WTC11 (cell line): Measurements from ENCODE around the gene GDF7. TPM values are rescaled to one million over a fixed set of nuclear protein-coding genes. Genes with fewer than 3 reads are reported as not detected.

Experiments
- ATAC-seq: fragments of 200-7000 bp; cut with Tn5 transposase; 2 replicates; pipeline ENCODE4 v1.10.0; 2021; ENCODE audit warnings: mild to moderate bottlenecking, moderate library complexity
- CTCF ChIA-PET: fragments of 300-600 bp; sonication (Branson Sonifier 250); formaldehyde crosslinking; loops from one replicate; lab custom pipeline; 2021; ENCODE audit warnings: antibody characterized with exemption; lab: Charles Lee
- POLR2A ChIA-PET: fragments of 350-600 bp; sonication (Branson Sonifier 250); formaldehyde crosslinking; loops from one replicate; lab custom pipeline; 2021; ENCODE audit warnings: antibody characterized with exemption; lab: Charles Lee
- DNase-seq: peaks from one replicate; pipeline ENCODE4 v3.0.0; 2021; ENCODE audit warnings: low spot score
- H3K27ac Mint-ChIP-seq: 2 replicates; pipeline ENCODE4 v1.8.0; 2021; ENCODE audit warnings: mixed read lengths
- H3K27me3 Mint-ChIP-seq: 2 replicates; pipeline ENCODE4 v1.8.0; 2021; ENCODE audit warnings: low read depth, mild to moderate bottlenecking, moderate library complexity, mixed read lengths
- H3K36me3 Mint-ChIP-seq: 2 replicates; pipeline ENCODE4 v1.8.0; 2021; ENCODE audit warnings: mixed read lengths
- H3K4me1 Mint-ChIP-seq: 2 replicates; pipeline ENCODE4 v1.8.0; 2022; ENCODE audit warnings: mixed read lengths
- H3K4me3 Mint-ChIP-seq: 2 replicates; pipeline ENCODE4 v1.8.0; 2021; ENCODE audit warnings: mild to moderate bottlenecking, moderate library complexity, mixed read lengths
- H3K9me3 Mint-ChIP-seq: 2 replicates; pipeline ENCODE4 v1.8.0; 2021; ENCODE audit warnings: mixed read lengths
- CREB1 ChIP-seq: sonication (generic); formaldehyde crosslinking; IDR thresholded peaks from 2 replicates; pipeline ENCODE4 v1.8.0; 2023; ENCODE audit warnings: mild to moderate bottlenecking, missing genetic modification reagents
- E2F4 ChIP-seq: sonication (generic); formaldehyde crosslinking; IDR thresholded peaks from 2 replicates; pipeline ENCODE4 v1.8.1; 2022; ENCODE audit warnings: low read depth, mild to moderate bottlenecking, moderate library complexity, missing genetic modification reagents, borderline replicate concordance
- FOXP1 ChIP-seq: sonication (generic); formaldehyde crosslinking; IDR thresholded peaks from 2 replicates; pipeline ENCODE4 v1.8.0; 2022; ENCODE audit warnings: missing genetic modification reagents, mild to moderate bottlenecking, moderate library complexity, borderline replicate concordance
- GABPB1 ChIP-seq: sonication (generic); formaldehyde crosslinking; IDR thresholded peaks from 2 replicates; pipeline ENCODE4 v1.8.1; 2023; ENCODE audit warnings: mild to moderate bottlenecking, missing genetic modification reagents
- GTF2I ChIP-seq: fragments of 250-450 bp; sonication (Bioruptor Pico); conservative IDR thresholded peaks from 2 replicates; pipeline ENCODE4 v1.4.0; 2021; ENCODE audit warnings: mild to moderate bottlenecking
- IRF1 ChIP-seq: sonication (generic); formaldehyde crosslinking; IDR thresholded peaks from 2 replicates; pipeline ENCODE4 v1.8.0; 2023; ENCODE audit warnings: missing genetic modification reagents
- NR1H2 ChIP-seq: sonication (generic); formaldehyde crosslinking; IDR thresholded peaks from 2 replicates; pipeline ENCODE4 v1.9.0; 2021; ENCODE audit warnings: mild to moderate bottlenecking, moderate library complexity, missing genetic modification reagents
- NR2C2 ChIP-seq: sonication (generic); formaldehyde crosslinking; IDR thresholded peaks from 2 replicates; pipeline ENCODE4 v1.8.0; 2022; ENCODE audit warnings: mild to moderate bottlenecking, missing genetic modification reagents
- RORB ChIP-seq: fragments of 250-450 bp; sonication (Bioruptor Pico); IDR thresholded peaks from 2 replicates; pipeline ENCODE4 v1.9.0; 2021; ENCODE audit warnings: mild to moderate bottlenecking
- SOX15 ChIP-seq: fragments of 250-450 bp; sonication (Bioruptor Pico); IDR thresholded peaks from 2 replicates; pipeline ENCODE4 v1.9.0; 2021; ENCODE audit warnings: mild to moderate bottlenecking
- SP1 ChIP-seq: sonication (generic); formaldehyde crosslinking; conservative IDR thresholded peaks from 2 replicates; pipeline ENCODE4 v1.8.1; 2022; ENCODE audit warnings: missing genetic modification reagents
- TCF7 ChIP-seq: sonication (generic); formaldehyde crosslinking; IDR thresholded peaks from 2 replicates; pipeline ENCODE4 v1.8.0; 2022; ENCODE audit warnings: mild to moderate bottlenecking, low read depth, missing genetic modification reagents, moderate library complexity
- ZBTB43 ChIP-seq: sonication (generic); formaldehyde crosslinking; IDR thresholded peaks from 2 replicates; pipeline ENCODE4 v1.8.1; 2023; ENCODE audit warnings: mild to moderate bottlenecking, missing genetic modification reagents
- ZNF138 ChIP-seq: sonication (generic); formaldehyde crosslinking; conservative IDR thresholded peaks from 2 replicates; pipeline ENCODE4 v1.8.1; 2022; ENCODE audit warnings: mild to moderate bottlenecking, moderate library complexity, missing genetic modification reagents
- ZNF219 ChIP-seq: sonication (generic); formaldehyde crosslinking; IDR thresholded peaks from 2 replicates; pipeline ENCODE4 v1.8.0; 2023; ENCODE audit warnings: missing genetic modification reagents, mild to moderate bottlenecking, borderline replicate concordance
- ZNF263 ChIP-seq: sonication (generic); formaldehyde crosslinking; IDR thresholded peaks from 2 replicates; pipeline ENCODE4 v1.8.1; 2022; ENCODE audit warnings: low read depth, mild to moderate bottlenecking, moderate library complexity, missing genetic modification reagents
- ZNF416 ChIP-seq: fragments of 250-450 bp; sonication (Bioruptor Pico); IDR thresholded peaks from 2 replicates; pipeline ENCODE4 v1.9.0; 2021; ENCODE audit warnings: mild to moderate bottlenecking, inconsistent platforms
- ZNF423 ChIP-seq: fragments of 250-450 bp; sonication (Bioruptor Pico); IDR thresholded peaks from 2 replicates; pipeline ENCODE4 v2.1.2; 2022; ENCODE audit warnings: mild to moderate bottlenecking, moderate library complexity
- total RNA-seq: library from RNA; stranded (reverse); gene quantifications from 3 replicates; pipeline ENCODE4 v1.2.3, GENCODE V29; 2021
- TF ChIP-seq, protein P1 (sequence below): sonication (generic); formaldehyde crosslinking; IDR thresholded peaks from 2 replicates; pipeline ENCODE4 v1.8.1; 2022; ENCODE audit warnings: mild to moderate bottlenecking, missing genetic modification reagents, moderate library complexity, borderline replicate concordance
- TF ChIP-seq, protein P2 (sequence below): sonication (generic); formaldehyde crosslinking; IDR thresholded peaks from 2 replicates; pipeline ENCODE4 v1.8.1; 2022; ENCODE audit warnings: missing genetic modification reagents, borderline replicate concordance
- TF ChIP-seq, protein P3 (sequence below): sonication (generic); formaldehyde crosslinking; IDR thresholded peaks from 2 replicates; pipeline ENCODE4 v1.8.0; 2022; ENCODE audit warnings: mild to moderate bottlenecking, missing genetic modification reagents
- TF ChIP-seq, protein P4 (sequence below): fragments of 250-450 bp; sonication (Bioruptor Pico); IDR thresholded peaks from 2 replicates; pipeline ENCODE4 v1.9.0; 2021; ENCODE audit warnings: mild to moderate bottlenecking

Gene GDF7
- total RNA-seq, 1 experiment from 2014 or later: 0.55 TPM

GRCh38 chr2:20673686-20674308 lies 6.9 kb downstream of the GDF7 start (continued):
- TF ChIP-seq ZNF138 (CRISPR knock-in tag): no peak
- no peak for TF ChIP-seq GABPB1
- TF ChIP-seq ZBTB43: no peak
- TF ChIP-seq GTF2I: no peak
- TF ChIP-seq TCF7: no peak
- no peak for TF ChIP-seq FOXP1 (CRISPR knock-in tag)
- TF ChIP-seq IRF1 (CRISPR knock-in tag): no peak
- no peak for TF ChIP-seq RORB (CRISPR knock-in tag)
- TF ChIP-seq ZNF219 (CRISPR knock-in tag): no peak

- H3K27me3 Mint-ChIP-seq: peaks cover 64% of the 10 kb centered on the region
Measured at GRCh38 chr2:20674309-20674965, 7.5 kb downstream of the GDF7 start.

DNA sequence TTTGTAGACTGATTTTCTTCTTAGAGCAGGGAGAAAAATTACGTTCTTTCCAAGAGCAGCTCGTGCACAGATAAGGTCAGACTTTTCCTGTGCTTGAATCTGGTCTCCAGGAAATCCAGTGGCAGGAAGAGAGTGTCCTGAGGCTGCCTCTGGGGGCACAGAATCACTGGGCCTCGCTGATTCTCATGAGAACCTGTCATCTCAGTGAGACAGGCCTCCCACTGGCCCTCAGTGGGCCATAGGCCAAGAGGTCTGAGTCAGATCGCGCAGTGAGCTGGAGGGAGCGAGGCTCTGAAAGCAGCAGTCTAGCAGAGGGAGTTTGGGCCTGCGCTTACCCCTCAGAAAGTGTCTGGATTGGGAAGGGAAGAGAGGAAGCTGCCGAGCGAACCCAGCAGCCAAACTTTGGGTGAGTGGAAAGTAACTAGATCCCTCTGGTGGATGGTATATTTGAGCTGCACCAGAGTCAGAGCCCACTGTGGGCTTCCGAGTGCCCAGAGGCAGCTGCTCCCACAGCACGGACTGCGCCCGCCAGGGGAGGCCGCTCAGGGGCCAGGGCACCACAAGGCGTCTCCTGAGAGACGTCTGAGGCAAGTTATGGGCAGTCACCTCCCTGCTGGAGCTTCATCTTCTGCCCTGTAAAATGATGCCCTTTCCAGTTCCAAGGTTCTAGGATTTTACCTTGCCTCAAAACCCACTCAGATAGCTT lies 8.2 kb downstream of the GDF7 start:
- DNase-seq: no peak
- no peak overlapping the region for H3K4me3 Mint-ChIP-seq
- POLR2A ChIA-PET: interaction anchor here (1.2 to 1.6 kb wide), 3 partner anchors 9 to 228 kb away, joined by 3 to 7 read pairs (median 6); partner anchors contain the start of gene RHOB
- H3K9me3 Mint-ChIP-seq: no peaks in the 10 kb centered on the region
- H3K27me3 Mint-ChIP-seq: peaks cover 57% of the 10 kb centered on the region
- no peaks in the 10 kb centered on the region for H3K36me3 Mint-ChIP-seq
- H3K4me1 Mint-ChIP-seq: peaks cover 52% of the 10 kb centered on the region
- no peak overlapping the region for H3K27ac Mint-ChIP-seq
- no peak for ATAC-seq
- CTCF ChIA-PET: interaction anchor here (0.5 to 10.1 kb wide), 13 partner anchors 10 to 352 kb away, joined by 3 to 329 read pairs (median 4); partner anchors contain the start of genes GDF7 and HS1BP3
- TF ChIP-seq, protein P1, sequence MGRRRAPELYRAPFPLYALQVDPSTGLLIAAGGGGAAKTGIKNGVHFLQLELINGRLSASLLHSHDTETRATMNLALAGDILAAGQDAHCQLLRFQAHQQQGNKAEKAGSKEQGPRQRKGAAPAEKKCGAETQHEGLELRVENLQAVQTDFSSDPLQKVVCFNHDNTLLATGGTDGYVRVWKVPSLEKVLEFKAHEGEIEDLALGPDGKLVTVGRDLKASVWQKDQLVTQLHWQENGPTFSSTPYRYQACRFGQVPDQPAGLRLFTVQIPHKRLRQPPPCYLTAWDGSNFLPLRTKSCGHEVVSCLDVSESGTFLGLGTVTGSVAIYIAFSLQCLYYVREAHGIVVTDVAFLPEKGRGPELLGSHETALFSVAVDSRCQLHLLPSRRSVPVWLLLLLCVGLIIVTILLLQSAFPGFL (CRISPR knock-in tag): no peak
- TF ChIP-seq ZNF138 (CRISPR knock-in tag) (no peak), ZNF416 (CRISPR knock-in tag) (no peak), GABPB1 (no peak), NR1H2 (CRISPR knock-in tag) (no peak), SOX15 (CRISPR knock-in tag) (no peak), E2F4 (CRISPR knock-in tag) (no peak), CREB1 (no peak)
- TF ChIP-seq, protein P2, sequence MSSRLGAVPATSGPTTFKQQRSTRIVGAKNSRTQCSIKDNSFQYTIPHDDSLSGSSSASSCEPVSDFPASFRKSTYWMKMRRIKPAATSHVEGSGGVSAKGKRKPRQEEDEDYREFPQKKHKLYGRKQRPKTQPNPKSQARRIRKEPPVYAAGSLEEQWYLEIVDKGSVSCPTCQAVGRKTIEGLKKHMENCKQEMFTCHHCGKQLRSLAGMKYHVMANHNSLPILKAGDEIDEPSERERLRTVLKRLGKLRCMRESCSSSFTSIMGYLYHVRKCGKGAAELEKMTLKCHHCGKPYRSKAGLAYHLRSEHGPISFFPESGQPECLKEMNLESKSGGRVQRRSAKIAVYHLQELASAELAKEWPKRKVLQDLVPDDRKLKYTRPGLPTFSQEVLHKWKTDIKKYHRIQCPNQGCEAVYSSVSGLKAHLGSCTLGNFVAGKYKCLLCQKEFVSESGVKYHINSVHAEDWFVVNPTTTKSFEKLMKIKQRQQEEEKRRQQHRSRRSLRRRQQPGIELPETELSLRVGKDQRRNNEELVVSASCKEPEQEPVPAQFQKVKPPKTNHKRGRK (CRISPR knock-in tag): no peak
- TF ChIP-seq, protein P3, sequence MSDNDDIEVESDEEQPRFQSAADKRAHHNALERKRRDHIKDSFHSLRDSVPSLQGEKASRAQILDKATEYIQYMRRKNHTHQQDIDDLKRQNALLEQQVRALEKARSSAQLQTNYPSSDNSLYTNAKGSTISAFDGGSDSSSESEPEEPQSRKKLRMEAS: no peak

More at GRCh38 chr2:20674309-20674965, 7.5 kb downstream of the GDF7 start:
- ChIA-PET POLR2A (interaction anchor here (1.4 kb wide), 1 partner anchor 228 kb away, joined by 3 read pairs; the partner anchor contains the start of gene RHOB), CTCF (interaction anchor here (0.9 to 10.1 kb wide), 4 partner anchors 11 to 352 kb away, joined by 3 to 329 read pairs (median 10); partner anchors contain the start of gene GDF7)
- no peak overlapping the region for H3K27ac Mint-ChIP-seq
- DNase-seq (no peak), ATAC-seq (no peak)
- TF ChIP-seq ZNF263 (CRISPR knock-in tag): no peak
- TF ChIP-seq TCF7: no peak
- no peak for TF ChIP-seq ZNF423 (CRISPR knock-in tag)
- TF ChIP-seq SP1 (CRISPR knock-in tag): no peak
- no peak for TF ChIP-seq NR2C2 (CRISPR knock-in tag)
- TF ChIP-seq, protein P4, sequence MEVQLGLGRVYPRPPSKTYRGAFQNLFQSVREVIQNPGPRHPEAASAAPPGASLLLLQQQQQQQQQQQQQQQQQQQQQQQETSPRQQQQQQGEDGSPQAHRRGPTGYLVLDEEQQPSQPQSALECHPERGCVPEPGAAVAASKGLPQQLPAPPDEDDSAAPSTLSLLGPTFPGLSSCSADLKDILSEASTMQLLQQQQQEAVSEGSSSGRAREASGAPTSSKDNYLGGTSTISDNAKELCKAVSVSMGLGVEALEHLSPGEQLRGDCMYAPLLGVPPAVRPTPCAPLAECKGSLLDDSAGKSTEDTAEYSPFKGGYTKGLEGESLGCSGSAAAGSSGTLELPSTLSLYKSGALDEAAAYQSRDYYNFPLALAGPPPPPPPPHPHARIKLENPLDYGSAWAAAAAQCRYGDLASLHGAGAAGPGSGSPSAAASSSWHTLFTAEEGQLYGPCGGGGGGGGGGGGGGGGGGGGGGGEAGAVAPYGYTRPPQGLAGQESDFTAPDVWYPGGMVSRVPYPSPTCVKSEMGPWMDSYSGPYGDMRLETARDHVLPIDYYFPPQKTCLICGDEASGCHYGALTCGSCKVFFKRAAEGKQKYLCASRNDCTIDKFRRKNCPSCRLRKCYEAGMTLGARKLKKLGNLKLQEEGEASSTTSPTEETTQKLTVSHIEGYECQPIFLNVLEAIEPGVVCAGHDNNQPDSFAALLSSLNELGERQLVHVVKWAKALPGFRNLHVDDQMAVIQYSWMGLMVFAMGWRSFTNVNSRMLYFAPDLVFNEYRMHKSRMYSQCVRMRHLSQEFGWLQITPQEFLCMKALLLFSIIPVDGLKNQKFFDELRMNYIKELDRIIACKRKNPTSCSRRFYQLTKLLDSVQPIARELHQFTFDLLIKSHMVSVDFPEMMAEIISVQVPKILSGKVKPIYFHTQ (CRISPR knock-in tag): no peak
- no peak for TF ChIP-seq ZNF138 (CRISPR knock-in tag)
- no peak for TF ChIP-seq NR1H2 (CRISPR knock-in tag)
- H3K36me3 Mint-ChIP-seq: no peaks in the 10 kb centered on the region
- H3K4me1 Mint-ChIP-seq: peaks cover 57% of the 10 kb centered on the region
- H3K4me3 Mint-ChIP-seq: no peak overlapping the region
- H3K9me3 Mint-ChIP-seq: no peaks in the 10 kb centered on the region
